Measurements from ENCODE around the gene CEP55. TPM values are rescaled to one million over a fixed set of nuclear protein-coding genes. Genes with fewer than 3 reads are reported as not detected.

The CEP55 gene
- total and polyA plus RNA-seq, 2 of the 8 experiments (the other 6 are each of a cell fraction or from before 2014, with no cell fraction given), result 7.0 to 19.6 TPM

DNA sequence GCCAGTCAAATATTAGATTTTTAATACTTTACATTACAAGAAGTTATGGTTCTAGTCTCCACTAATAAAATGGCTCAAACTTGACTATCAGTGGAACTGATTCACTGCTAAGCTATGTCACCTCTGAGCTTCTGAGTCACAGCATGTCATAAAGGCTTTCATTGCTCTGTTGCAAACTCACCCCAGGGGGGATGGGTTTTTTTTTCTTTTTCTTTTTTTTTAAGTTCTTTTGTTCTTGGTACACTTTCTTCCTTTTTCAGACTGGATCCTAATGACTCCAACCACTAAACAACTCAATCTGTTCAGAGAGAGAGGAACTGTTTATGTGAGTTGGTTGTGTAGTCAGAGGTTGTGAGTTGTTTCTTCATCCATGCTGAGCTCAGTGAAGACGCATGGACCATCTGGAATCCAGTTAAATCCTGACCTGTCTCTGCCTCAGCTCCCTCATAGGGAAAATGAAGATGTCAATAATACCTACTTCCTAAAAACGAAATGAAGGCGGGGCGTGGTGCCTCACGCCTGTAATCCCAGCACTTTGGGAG, 25.2 kb upstream of the CEP55 start:
- Histone ChIP-seq H3K79me1 (ENCODE audit: low read depth, low read length) (no peaks in the 10 kb centered on the region), H2AK5ac (ENCODE audit: low read depth, low read length) (no peak overlapping the region), H2BK120ac (replicated peaks; ENCODE audit: low read depth, low read length) (no peak overlapping the region), H2AFZ (ENCODE audit: low read length) (no peak overlapping the region), H3K4ac (replicated peaks; ENCODE audit: insufficient read length, low read depth, low read length) (no peak overlapping the region), H3K4me2 (ENCODE audit: insufficient read depth in 1 of 2, low read depth in 2 of 2, low read length in 2 of 2) (no peak overlapping the region), H4K91ac (replicated peaks; ENCODE audit: insufficient read length, low read length) (no peak overlapping the region), H2BK15ac (ENCODE audit: low read length) (no peak overlapping the region), H3K23ac (ENCODE audit: insufficient read length) (no peak overlapping the region), H2BK20ac (ENCODE audit: low read length) (no peak overlapping the region), H3K4me1 (replicated peaks in 1 of 4; ENCODE audit: control insufficient read depth in 3 of 4, insufficient read depth in 4 of 4, low read length in 3 of 4) (peaks cover 0 to 3% (median 1%) of the 10 kb centered on the region in 4 experiments; a peak in 3 of 7 replicates), H3K56ac (replicated peaks; ENCODE audit: insufficient read length, low read depth, low read length) (no peak overlapping the region), H3K9me3 (ENCODE audit: insufficient read depth in 2 of 2, low read depth in 1 of 2, low read length in 1 of 2) (no peaks in the 10 kb centered on the region), H4K5ac (ENCODE audit: insufficient read length, low read depth, low read length) (no peak overlapping the region), H3K27ac (ENCODE audit: low read depth, low read length) (no peak overlapping the region), H3K36me3 (ENCODE audit: control insufficient read depth in 2 of 4, insufficient read depth in 4 of 4, low read length in 3 of 4) (no peaks in the 10 kb centered on the region), H3K14ac (ENCODE audit: insufficient read length) (no peak overlapping the region), H3K18ac (ENCODE audit: extremely low read depth, low read length) (no peak overlapping the region; the same call in 1 of the 2 replicates), H3K9ac (replicated peaks in 1 of 4; ENCODE audit: extremely low read depth in 1 of 4, low read depth in 3 of 4, low read length in 3 of 4) (no peak overlapping the region), H3K79me2 (ENCODE audit: control insufficient read depth in 1 of 2, insufficient read depth in 2 of 2, low read length in 2 of 2) (no peaks in the 10 kb centered on the region), H3K27me3 (replicated peaks in 1 of 4; ENCODE audit: control insufficient read depth in 3 of 4, extremely low read depth in 1 of 4, insufficient read depth in 3 of 4, low read length in 3 of 4) (no peaks in the 10 kb centered on the region), H4K20me1 (replicated peaks in 1 of 2; ENCODE audit: control insufficient read depth in 1 of 2, insufficient read depth in 2 of 2, low read length in 2 of 2) (no peaks in the 10 kb centered on the region), H3K23me2 (ENCODE audit: low read depth, low read length) (no peaks in the 10 kb centered on the region), H2BK12ac (ENCODE audit: low read depth, low read length) (peak overlapping the region; percentile 5; the same call in 1 of the 2 replicates), H4K8ac (ENCODE audit: extremely low read depth, insufficient read depth, low read length) (no peak overlapping the region), H2BK5ac (ENCODE audit: low read depth, low read length) (no peak overlapping the region), H3K4me3 (ENCODE audit: extremely low read depth in 1 of 4, insufficient read depth in 2 of 4, low read depth in 3 of 4, low read length in 4 of 4) (no peak overlapping the region)
- TF ChIP-seq KDM1A (IDR thresholded peaks at IDR 0.05; ENCODE audit: borderline replicate concordance, low read length) (no peak), JUND (IDR thresholded peaks at IDR 0.05; ENCODE audit: low read length) (peak; percentile 61; the same call in 1 of the 2 replicates)
- WGBS, 2 experiments (ENCODE audit: extremely low coverage in 1 of 2, insufficient coverage in 1 of 2, insufficient read length in 1 of 2, insufficient replicate concordance in 2 of 2, low coverage in 1 of 2, low lambda C conversion rate in 2 of 2, missing lambda C conversion rate in 1 of 2), result 92% methylated on average over 5 of the region's 5 CpGs; no CpG with 5 or more reads in 1 of the 2 experiments
- CTCF ChIA-PET (ENCODE audit: partially characterized antibody), result interaction anchor here (0.6 to 8.9 kb wide), 14 partner anchors 9 to 437 kb away, joined by 3 to 63 read pairs (median 4); partner anchors contain the start of gene MYOF
- POLR2A ChIA-PET (ENCODE audit: partially characterized antibody), result interaction anchor here (0.6 kb wide), 2 partner anchors 31 to 313 kb away, joined by 4 read pairs; no protein-coding TSS in a partner anchor
- no peak for FAIRE-seq
- DNase-seq (ENCODE audit: low read depth in 1 of 2, low spot score in 2 of 2), result no peak

Measured in H1 (cell line).